Glomerular endothelial cell (primary cell): ENCODE data around the gene ZNF587. TPM values are rescaled to one million over a fixed set of nuclear protein-coding genes. Genes with fewer than 3 reads are reported as not detected.
A peak's percentile ranks its signal among the peaks of the same experiment; 100 is the strongest.
"Not testable (repeated sequence)": the region's sequence is repeated elsewhere in the genome, so short reads cannot be mapped to it uniquely, and the experiment has no call there.

Experiments used
- DNase-seq: peaks from one replicate; pipeline ENCODE4 v3.0.0-alpha.2; 2011; ENCODE audit warnings: low read depth, low spot score; ENCODE audit errors: extremely low read depth
- total RNA-seq: library from RNA; depleted of rRNA; stranded (reverse); fragments of >200 nt; gene quantifications from 2 replicates; pipeline ENCODE4 v1.2.3, GENCODE V29; 2015

ZNF587 gene
- total RNA-seq, 1 donor from 2014 or later = 30.7 TPM

DNA sequence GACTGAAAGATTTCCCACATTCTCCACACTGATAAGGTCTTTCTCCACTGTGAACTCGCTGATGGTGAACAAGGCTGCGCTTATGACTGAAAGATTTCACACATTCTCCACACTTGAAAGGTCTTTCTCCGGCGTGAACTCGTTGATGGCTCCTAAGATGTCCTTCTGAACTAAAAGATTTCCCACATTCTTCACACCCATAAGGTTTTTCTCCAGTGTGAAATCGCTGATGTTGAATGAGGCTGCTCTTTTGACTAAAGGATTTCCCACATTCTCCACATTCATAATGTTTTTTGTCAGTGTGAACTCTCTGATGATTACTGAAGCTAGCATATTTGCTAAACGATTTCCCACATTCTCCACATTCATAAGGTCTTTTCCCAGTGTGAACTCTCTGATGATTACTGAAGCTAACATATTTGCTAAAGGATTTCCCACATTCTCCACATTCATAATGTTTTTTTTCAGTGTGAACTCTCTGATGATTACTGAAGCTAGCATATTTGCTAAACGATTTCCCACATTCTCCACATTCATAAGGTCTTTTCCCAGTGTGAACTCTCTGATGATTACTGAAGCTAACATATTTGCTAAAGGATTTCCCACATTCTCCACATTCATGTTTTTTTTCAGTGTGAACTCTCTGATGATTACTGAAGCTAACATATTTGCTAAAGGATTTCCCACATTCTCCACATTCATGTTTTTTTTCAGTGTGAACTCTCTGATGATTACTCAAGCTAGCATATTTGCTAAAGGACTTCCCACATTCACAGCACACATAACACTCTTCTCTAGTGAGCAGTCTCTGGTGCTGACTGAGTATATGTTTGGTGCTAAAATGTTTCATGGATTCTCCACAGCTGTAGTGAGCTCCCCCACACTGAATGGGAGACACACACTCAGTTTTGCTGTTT lies 24.5 kb downstream of the ZNF587 start:
- not testable (repeated sequence) for DNase-seq

DNA sequence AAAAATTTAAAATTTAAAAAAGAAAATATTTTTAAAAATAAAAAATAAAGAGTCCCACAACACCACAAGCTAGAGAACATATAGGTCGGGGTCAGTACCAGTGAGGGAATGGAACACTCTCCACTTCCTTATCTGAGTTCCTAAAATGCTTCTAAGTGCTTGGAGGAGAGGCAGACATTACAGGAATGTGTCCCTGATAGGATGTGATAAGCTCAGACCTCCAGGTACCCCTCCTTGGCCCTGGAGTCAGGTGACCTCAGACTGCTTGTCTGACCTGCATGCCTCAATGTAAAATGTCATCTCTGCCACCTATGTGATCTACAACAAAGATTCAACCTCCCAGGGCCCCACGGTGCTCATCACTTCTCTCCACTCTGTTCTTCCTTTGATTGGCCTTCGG lies 36.4 kb downstream of the ZNF587 start:
- no peak for DNase-seq

DNA sequence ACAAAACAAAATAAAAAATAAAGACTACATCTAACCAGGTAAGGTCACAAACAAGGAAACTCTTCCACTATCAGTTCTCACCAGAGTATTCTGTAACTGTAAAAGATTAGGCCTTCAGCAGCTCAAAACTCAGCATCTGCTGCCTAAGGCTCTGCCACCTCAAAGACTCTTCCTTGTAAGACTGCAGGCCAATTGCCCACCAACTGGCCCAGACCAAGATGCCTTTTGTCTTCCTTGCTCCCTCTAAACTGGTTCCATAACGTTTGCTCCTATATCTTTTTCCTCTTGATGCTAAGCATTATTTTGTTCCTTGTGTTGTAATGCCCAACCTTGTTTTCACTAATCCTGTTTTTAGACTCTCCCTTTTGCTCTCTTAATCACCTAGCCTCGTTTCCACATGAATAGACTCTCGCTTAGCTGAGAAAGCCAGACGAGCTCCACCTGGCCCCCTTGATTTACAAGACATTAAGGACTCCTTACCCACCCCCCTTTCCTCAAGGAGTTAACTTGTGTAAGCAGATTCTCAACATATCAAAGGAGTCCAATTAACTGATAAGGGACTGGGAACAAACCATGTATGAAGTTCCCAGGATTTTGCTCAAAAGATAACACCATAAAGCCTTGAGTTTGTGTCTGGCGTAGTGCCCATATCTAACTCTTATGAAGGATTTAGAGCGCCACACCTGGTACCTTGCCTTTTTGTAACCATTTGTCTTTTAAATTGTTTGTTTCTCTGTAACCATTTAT lies 37.7 kb downstream of the ZNF587 start:
- no peak for DNase-seq

DNA sequence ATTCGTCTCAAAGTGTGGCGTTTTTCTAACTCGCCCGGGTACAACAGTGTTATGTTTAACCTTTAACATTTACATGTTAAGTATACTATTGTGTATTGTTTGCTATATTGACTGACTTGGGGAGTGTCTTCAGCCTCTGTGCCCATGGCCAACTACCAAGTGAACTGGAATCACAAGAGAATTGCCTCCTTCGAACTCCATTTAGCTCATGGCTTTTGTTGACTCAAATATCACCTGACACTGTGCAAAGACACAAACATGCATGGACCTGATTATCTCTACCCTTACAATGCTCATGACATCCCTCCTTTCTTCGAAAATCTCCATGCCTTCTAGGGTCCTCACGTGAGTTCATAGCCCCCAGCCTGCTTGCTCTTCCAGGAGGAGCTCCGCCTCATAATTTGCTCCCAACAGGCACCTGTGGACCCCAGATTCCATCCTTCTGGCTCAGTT lies 38.5 kb downstream of the ZNF587 start:
- DNase-seq = no peak

DNA sequence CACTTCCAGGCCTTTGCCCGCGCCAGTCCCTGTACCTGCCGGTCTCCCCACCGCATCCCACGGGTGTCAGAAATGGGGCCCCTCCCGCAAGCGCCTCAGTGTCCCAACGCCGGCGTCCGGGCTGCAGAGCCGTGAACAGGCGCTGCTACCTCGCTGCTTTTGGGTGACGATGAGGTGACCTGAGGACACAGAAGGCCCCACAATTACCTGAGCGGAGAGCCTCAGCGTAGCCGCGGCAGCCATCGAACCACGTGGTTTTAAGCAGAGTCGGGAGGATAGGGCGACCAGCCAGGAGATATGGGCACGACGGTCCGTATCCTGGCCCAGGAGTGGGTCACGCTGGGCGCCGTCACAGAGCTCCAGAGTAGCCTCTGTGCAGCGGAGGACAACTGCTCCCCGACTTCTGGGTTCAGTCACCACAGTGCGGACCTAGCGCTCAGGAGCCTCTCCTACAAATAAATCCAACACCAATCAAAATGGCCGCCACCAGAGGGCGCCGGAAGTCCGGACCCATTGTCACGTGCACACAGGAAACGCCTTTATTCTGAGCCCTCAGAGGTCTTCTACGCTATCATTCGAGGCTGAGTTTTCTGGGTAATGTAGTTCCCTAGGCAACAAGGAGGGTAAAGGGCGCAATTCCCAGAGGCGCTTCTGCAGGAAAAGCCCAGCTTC lies 39.0 kb downstream of the ZNF587 start, which contains the start of gene ZNF814:
Gene ZNF814, minus strand, starts transcription at position 478 of the 672 bp plus-strand sequence. Its CDS starts 235 bp downstream, at position 243.
- DNase-seq = peak; percentile 74

DNA sequence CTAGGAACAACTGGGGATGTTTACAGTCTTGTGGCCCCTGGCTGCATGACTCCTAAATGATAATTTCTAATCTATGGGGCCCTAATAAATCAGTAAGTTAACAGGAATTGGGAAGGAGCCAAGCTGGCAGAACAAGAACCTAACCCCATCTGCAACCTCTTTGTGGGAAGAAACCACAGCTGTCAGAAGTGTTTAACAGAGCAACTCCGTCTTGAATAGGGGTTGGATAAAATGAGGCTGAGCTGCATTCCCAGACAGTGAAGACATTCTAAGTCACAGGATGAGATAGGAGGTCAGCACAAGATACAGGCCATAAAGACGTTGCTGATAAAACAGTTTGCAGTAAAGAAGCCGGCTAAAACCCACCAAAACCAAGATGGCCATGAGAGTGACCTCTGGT lies 41.0 kb downstream of the ZNF587 start:
- not testable (repeated sequence) for DNase-seq

DNA sequence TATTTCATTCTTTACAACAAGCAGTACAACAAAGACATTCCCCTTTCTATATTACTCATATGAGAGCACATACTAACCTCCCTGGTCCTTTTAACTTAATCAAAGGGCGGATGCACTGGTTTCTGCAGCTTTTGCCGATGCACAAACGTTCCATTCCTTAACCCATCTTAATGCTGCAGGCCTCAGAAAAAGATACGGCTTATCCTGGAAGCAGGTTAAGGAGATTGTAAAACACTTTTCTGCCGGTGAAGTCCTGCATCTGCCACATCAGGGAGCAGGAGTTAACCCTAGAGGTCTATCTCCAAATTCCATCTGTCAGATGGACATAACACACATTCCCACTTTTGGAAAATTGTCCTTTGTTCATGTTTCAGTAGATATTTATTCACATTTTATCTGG lies 50.7 kb downstream of the ZNF587 start:
- no peak for DNase-seq

DNA sequence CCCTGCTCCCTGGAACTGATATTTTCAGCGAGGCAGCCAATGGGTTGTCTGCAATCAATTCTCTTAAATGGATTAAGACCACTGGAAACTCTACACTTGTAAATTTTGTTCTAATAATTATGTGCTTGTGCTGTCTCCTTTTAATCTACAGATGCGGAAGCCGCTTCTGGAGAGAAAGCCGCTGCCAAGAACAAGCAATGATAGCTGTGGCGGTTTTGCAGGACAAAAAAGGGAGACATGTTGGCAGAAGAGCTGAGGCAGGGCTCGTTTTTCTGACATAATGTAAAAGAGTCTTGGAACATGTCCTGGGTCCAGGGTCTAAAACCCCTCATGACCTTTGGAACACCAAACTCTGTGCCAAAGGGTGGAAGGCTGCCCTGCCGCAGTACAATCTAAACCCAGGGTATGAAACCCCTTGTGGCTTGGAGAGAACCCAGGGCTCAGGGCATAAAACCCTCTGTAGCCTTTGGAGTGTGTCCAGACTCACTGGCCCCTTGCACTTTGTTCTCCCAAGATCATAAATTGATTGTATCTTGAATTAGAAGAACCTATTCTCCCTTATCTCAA lies 54.0 kb downstream of the ZNF587 start:
- no peak for DNase-seq

DNA sequence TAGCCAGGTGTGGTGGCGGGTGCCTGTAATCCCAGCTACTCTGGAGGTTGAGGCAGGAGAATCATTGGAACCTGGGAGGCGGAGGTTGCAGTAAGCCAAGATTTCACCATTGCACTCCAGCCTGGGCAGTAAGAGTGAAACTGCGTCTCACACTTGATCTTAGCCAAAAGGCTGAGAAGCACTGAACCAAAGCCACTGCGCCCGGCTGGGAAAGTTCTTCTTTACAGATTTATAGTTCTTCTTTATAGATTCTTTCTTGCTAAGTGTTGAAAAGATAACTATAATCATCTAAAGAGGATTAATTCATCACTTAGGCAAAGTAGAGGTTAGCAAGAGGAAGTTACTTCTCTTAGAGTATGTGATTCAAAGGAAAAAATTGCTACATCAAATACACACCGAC lies 55.6 kb downstream of the ZNF587 start:
- DNase-seq = no peak

DNA sequence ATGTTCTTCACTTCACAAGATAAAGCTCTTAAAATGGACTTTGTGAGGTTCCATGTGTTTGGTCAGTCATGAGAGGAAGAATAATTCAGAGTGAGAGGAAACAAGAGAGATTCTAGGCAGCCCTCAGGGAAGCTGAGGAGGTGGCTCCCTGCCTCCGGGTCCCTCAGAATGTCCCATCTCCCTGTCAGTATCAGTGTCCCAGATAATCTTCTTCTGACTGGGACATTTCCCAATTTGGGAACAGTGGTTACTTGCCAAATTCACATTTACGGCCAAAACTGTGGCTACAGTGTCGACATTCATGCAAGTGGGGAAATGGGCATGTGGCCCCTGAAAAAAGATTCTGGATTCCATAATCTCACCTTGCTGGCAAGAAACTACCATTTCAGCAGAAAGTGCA lies 57.7 kb downstream of the ZNF587 start:
- no peak for DNase-seq

DNA sequence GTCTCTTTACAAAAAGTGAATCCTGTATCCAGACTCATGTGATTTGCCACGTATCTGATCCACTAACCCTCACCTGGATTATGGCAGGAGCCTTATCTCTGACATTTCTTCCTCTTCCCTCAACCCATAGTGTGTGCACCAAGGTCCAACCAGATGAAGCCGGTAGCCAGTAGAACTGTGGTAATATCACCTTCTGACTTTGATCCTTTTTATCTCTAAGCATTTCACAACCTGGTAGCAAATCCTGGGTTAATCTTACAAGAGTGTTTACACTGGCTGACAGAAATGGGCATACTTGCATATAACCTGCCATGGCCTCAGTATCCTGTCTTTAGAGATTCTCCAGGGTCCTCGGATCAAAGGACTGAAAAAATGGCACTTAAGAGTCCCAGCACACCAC lies 64.9 kb downstream of the ZNF587 start:
- DNase-seq = no peak

Other genes with a start within 250 kb of the ZNF587 start
- gene ZNF530, start 250.0 kb upstream of the ZNF587 start, total RNA-seq = 1.9 and 6.4 TPM in 2 replicates
- gene ZNF134, start 235.6 kb upstream of the ZNF587 start, total RNA-seq = 12.6 and 18.8 TPM in 2 replicates
- gene ZNF211, start 216.7 kb upstream of the ZNF587 start, total RNA-seq = 8.1 and 12.7 TPM in 2 replicates
- gene ZSCAN4, start 180.9 kb upstream of the ZNF587 start, total RNA-seq = not detected in 2 replicates
- 3.8 and 8.8 TPM in 2 replicates for gene ZNF551, start 167.9 kb upstream of the ZNF587 start, total RNA-seq
- 1.1 and 4.2 TPM in 2 replicates for gene ZNF154, start 140.7 kb upstream of the ZNF587 start, total RNA-seq
- 4.4 and 5.4 TPM in 2 replicates for gene ZNF671, start 122.2 kb upstream of the ZNF587 start, total RNA-seq
- gene ZNF776, start 103.0 kb upstream of the ZNF587 start, total RNA-seq = 8.3 and 13.6 TPM in 2 replicates
- gene ZNF586, start 80.2 kb upstream of the ZNF587 start, total RNA-seq = 13.3 and 14.2 TPM in 2 replicates
- gene ZNF552, start 34.9 kb upstream of the ZNF587 start, total RNA-seq = 2.7 and 4.3 TPM in 2 replicates
- gene ZNF587B, start 19.6 kb upstream of the ZNF587 start, total RNA-seq = 7.1 and 17.7 TPM in 2 replicates
- 3.9 and 11.7 TPM in 2 replicates for gene ZNF814, start 39.2 kb downstream of the ZNF587 start, total RNA-seq
- 7.2 and 8.6 TPM in 2 replicates for gene ZNF417, start 66.7 kb downstream of the ZNF587 start, total RNA-seq
- 4.3 and 6.3 TPM in 2 replicates for gene ZNF418, start 85.5 kb downstream of the ZNF587 start, total RNA-seq
- 3.3 and 5.0 TPM in 2 replicates for gene ZNF256, start 97.8 kb downstream of the ZNF587 start, total RNA-seq
- not detected in 2 replicates for gene C19orf18, start 124.7 kb downstream of the ZNF587 start, total RNA-seq
- 10.1 and 26.8 TPM in 2 replicates for gene ZNF606, start 153.0 kb downstream of the ZNF587 start, total RNA-seq
- not detected in 2 replicates for gene ZSCAN1, start 184.2 kb downstream of the ZNF587 start, total RNA-seq
- 1.2 and 2.4 TPM in 2 replicates for gene ZNF135, start 209.4 kb downstream of the ZNF587 start, total RNA-seq
- 41.4 and 54.5 TPM in 2 replicates for gene ZSCAN18, start 248.4 kb downstream of the ZNF587 start, total RNA-seq